Liver (tissue), 3 donors: ENCODE results near the gene IKBKE.

Experiments
- CTCF ChIP-seq: fragments of 150-350 bp; IDR thresholded peaks from 2 replicates; pipeline ENCODE4 v1.5.1; 2017; ENCODE audit warnings: improper control_type of control experiment, low read depth, low read length; ENCODE audit not compliant: missing input control
- HNF4G ChIP-seq: IDR thresholded peaks from 2 replicates; pipeline ENCODE4 v1.6.1; 2016; ENCODE audit warnings: antibody characterized with exemption
- MAX ChIP-seq: IDR thresholded peaks from 2 replicates; pipeline ENCODE4 v1.6.1; 2016; ENCODE audit warnings: antibody characterized with exemption
- TAF1 ChIP-seq: conservative IDR thresholded peaks from 2 replicates; pipeline ENCODE4 v1.6.1; 2016; ENCODE audit warnings: antibody characterized with exemption, mild to moderate bottlenecking
- donor health status: healthy.
- donor health status: healthy.

GRCh38 chr1:206511362-206512057 lies 41.2 kb downstream of the IKBKE start:
- no peak for TF ChIP-seq CTCF
- no peak for TF ChIP-seq HNF4G
- no peak for TF ChIP-seq MAX
- no peak for TF ChIP-seq TAF1
